H1 (cell line): ENCODE data around the gene JAG2. TPM values are rescaled to one million over a fixed set of nuclear protein-coding genes. Genes with fewer than 3 reads are reported as not detected.

ENCODE experiments used
- CTCF ChIA-PET: fragments of 300-600 bp; sonication (Branson Sonifier 250); formaldehyde crosslinking; loops from one replicate; lab custom pipeline; 2021; ENCODE audit not compliant: partially characterized antibody; lab: Charles Lee
- POLR2A ChIA-PET: fragments of 300-600 bp; sonication (Branson Sonifier 250); formaldehyde crosslinking; loops from one replicate; lab custom pipeline; 2021; ENCODE audit warnings: inconsistent platforms; ENCODE audit not compliant: partially characterized antibody; lab: Charles Lee
- DNase-seq, 2 experiments: peaks; one replicate each; pipeline versions ENCODE4 v3.0.0 to v3.0.0-alpha.2; 2010 to 2022; ENCODE audit warnings: low spot score in 2 of 2, low read depth in 1 of 2, mixed read lengths in 1 of 2
- FAIRE-seq: peaks from 2 replicates; lab custom pipeline; 2011; peaks lifted over from hg19 to GRCh38; lab: Jason Lieb, UNC
- H2AFZ ChIP-seq: 2 replicates; pipeline ENCODE4 v1.8.1; 2012; ENCODE audit warnings: low read length, inconsistent platforms
- H2AK5ac ChIP-seq: 2 replicates; pipeline ENCODE4 v1.6.1; 2013; ENCODE audit warnings: low read depth, low read length
- H2BK120ac ChIP-seq: replicated peaks from 2 replicates; pipeline ENCODE3; 2013; ENCODE audit warnings: low read depth, low read length, inconsistent platforms
- H2BK12ac ChIP-seq: 2 replicates; pipeline ENCODE4 v1.6.1; 2013; ENCODE audit warnings: low read depth, low read length
- H2BK15ac ChIP-seq: 2 replicates; pipeline ENCODE4 v1.6.1; 2013; ENCODE audit warnings: low read length
- H2BK20ac ChIP-seq: 2 replicates; pipeline ENCODE4 v1.6.1; 2013; ENCODE audit warnings: low read length
- H2BK5ac ChIP-seq: 2 replicates; pipeline ENCODE4 v1.6.1; 2013; ENCODE audit warnings: low read depth, low read length
- H3K14ac ChIP-seq: 2 replicates; pipeline ENCODE4 v1.6.1; 2013; ENCODE audit warnings: inconsistent platforms; ENCODE audit not compliant: insufficient read length
- H3K18ac ChIP-seq: 2 replicates; pipeline ENCODE4 v1.6.1; 2013; ENCODE audit warnings: low read length; ENCODE audit errors: extremely low read depth
- H3K23ac ChIP-seq: 2 replicates; pipeline ENCODE4 v1.6.1; 2013; ENCODE audit warnings: inconsistent platforms; ENCODE audit not compliant: insufficient read length
- H3K23me2 ChIP-seq: 2 replicates; pipeline ENCODE4 v1.6.1; 2013; ENCODE audit warnings: low read depth, low read length
- H3K27ac ChIP-seq: 2 replicates; pipeline ENCODE4 v1.6.1; 2011; ENCODE audit warnings: low read depth, low read length, inconsistent platforms
- H3K27me3 ChIP-seq, 4 experiments: replicated peaks in 1 of 4; 1 replicate in 1 of 4; 2 replicates in 3 of 4; pipeline versions ENCODE4 v1.6.1 to v1.8.1; 2011 to 2013; ENCODE audit warnings: low read length in 3 of 4, mild to moderate bottlenecking in 3 of 4, inconsistent platforms in 2 of 4, mixed read lengths in 2 of 4, moderate library complexity in 1 of 4; ENCODE audit not compliant: control insufficient read depth in 3 of 4, insufficient read depth in 3 of 4; ENCODE audit errors: extremely low read depth in 1 of 4
- H3K36me3 ChIP-seq, 4 experiments: 2 replicates each; pipeline versions ENCODE4 v1.6.1 to v1.8.1; 2011 to 2013; ENCODE audit warnings: mild to moderate bottlenecking in 4 of 4, low read length in 3 of 4, moderate library complexity in 2 of 4, control low read depth in 1 of 4, inconsistent platforms in 1 of 4; ENCODE audit not compliant: insufficient read depth in 4 of 4, control insufficient read depth in 2 of 4
- H3K4ac ChIP-seq: replicated peaks from 2 replicates; pipeline ENCODE3; 2013; ENCODE audit warnings: low read length, low read depth, mixed read lengths, inconsistent platforms; ENCODE audit not compliant: insufficient read length
- H3K4me1 ChIP-seq, 4 experiments: replicated peaks in 1 of 4; 1 replicate in 1 of 4; 2 replicates in 3 of 4; pipeline versions ENCODE4 v1.6.1 to v1.8.1; 2011 to 2013; ENCODE audit warnings: low read length in 3 of 4, inconsistent platforms in 2 of 4, mixed read lengths in 1 of 4; ENCODE audit not compliant: insufficient read depth in 4 of 4, control insufficient read depth in 3 of 4
- H3K4me2 ChIP-seq, 2 experiments: 2 replicates each; pipeline versions ENCODE4 v1.6.1 to v1.8.1; 2011 to 2013; ENCODE audit warnings: low read depth in 2 of 2, low read length in 2 of 2, control low read depth in 1 of 2, inconsistent platforms in 1 of 2, mild to moderate bottlenecking in 1 of 2; ENCODE audit not compliant: insufficient read depth in 1 of 2
- H3K4me3 ChIP-seq, 4 experiments: fragments of 200-600, 300-600 bp in 1 of 4; sonication (generic), shearing (Covaris generic), sonication (Bioruptor Twin) in 1 of 4; 2 replicates each; pipeline versions ENCODE4 v1.5.1 to v1.8.1; 2011 to 2016; ENCODE audit warnings: low read length in 4 of 4, low read depth in 3 of 4, control low read depth in 2 of 4, inconsistent platforms in 2 of 4, mild to moderate bottlenecking in 2 of 4, mixed read lengths in 1 of 4, moderate library complexity in 1 of 4; ENCODE audit not compliant: insufficient read depth in 2 of 4; ENCODE audit errors: extremely low read depth in 1 of 4
- H3K56ac ChIP-seq: replicated peaks from 2 replicates; pipeline ENCODE3; 2013; ENCODE audit warnings: low read depth, mild to moderate bottlenecking, mixed read lengths, low read length, inconsistent platforms; ENCODE audit not compliant: insufficient read length
- H3K79me1 ChIP-seq: 2 replicates; pipeline ENCODE4 v1.6.1; 2013; ENCODE audit warnings: low read depth, low read length, control low read depth
- H3K79me2 ChIP-seq, 2 experiments: 2 replicates each; pipeline versions ENCODE4 v1.6.1 to v1.8.1; 2012 to 2013; ENCODE audit warnings: low read length in 2 of 2, mild to moderate bottlenecking in 2 of 2, inconsistent platforms in 1 of 2; ENCODE audit not compliant: insufficient read depth in 2 of 2, control insufficient read depth in 1 of 2
- H3K9ac ChIP-seq, 4 experiments: replicated peaks in 1 of 4; 1 replicate in 1 of 4; 2 replicates in 3 of 4; pipeline versions ENCODE4 v1.6.1 to v1.8.1; 2011 to 2013; ENCODE audit warnings: low read depth in 3 of 4, low read length in 3 of 4, control low read depth in 2 of 4, mild to moderate bottlenecking in 2 of 4, moderate library complexity in 2 of 4, inconsistent platforms in 1 of 4; ENCODE audit errors: extremely low read depth in 1 of 4
- H3K9me3 ChIP-seq, 2 experiments: 2 replicates each; pipeline versions ENCODE4 v1.6.1 to v1.8.1; 2012 to 2013; ENCODE audit warnings: mild to moderate bottlenecking in 2 of 2, moderate library complexity in 2 of 2, control low read depth in 1 of 2, inconsistent platforms in 1 of 2, low read depth in 1 of 2, low read length in 1 of 2, mixed read lengths in 1 of 2; ENCODE audit not compliant: insufficient read depth in 2 of 2
- H4K20me1 ChIP-seq, 2 experiments: replicated peaks in 1 of 2; 2 replicates each; pipeline versions ENCODE3 to v1.8.1; 2011 to 2013; ENCODE audit warnings: inconsistent platforms in 2 of 2, low read length in 2 of 2, mild to moderate bottlenecking in 1 of 2; ENCODE audit not compliant: insufficient read depth in 2 of 2, control insufficient read depth in 1 of 2
- H4K5ac ChIP-seq: 2 replicates; pipeline ENCODE4 v1.6.1; 2013; ENCODE audit warnings: low read length, low read depth, mixed read lengths, inconsistent platforms; ENCODE audit not compliant: insufficient read length
- H4K8ac ChIP-seq: 2 replicates; pipeline ENCODE4 v1.8.0; 2013; ENCODE audit warnings: mild to moderate bottlenecking, moderate library complexity, low read length, inconsistent platforms; ENCODE audit not compliant: insufficient read depth; ENCODE audit errors: extremely low read depth
- H4K91ac ChIP-seq: replicated peaks from 2 replicates; pipeline ENCODE3; 2013; ENCODE audit warnings: low read length, mixed read lengths, inconsistent platforms; ENCODE audit not compliant: insufficient read length
- ASH2L ChIP-seq: fragments of 200-600, 300-600 bp; sonication (generic); IDR thresholded peaks from one replicate; pipeline ENCODE4 v1.7.1; 2017; ENCODE audit warnings: low read length
- CREB1 ChIP-seq: IDR thresholded peaks from 2 replicates; pipeline ENCODE4 v1.6.1; 2012; ENCODE audit warnings: inconsistent platforms
- JUND ChIP-seq: IDR thresholded peaks from 2 replicates; pipeline ENCODE4 v1.6.1; 2011; ENCODE audit warnings: mild to moderate bottlenecking, improper control_type of control experiment, low read length
- RBBP5 ChIP-seq: IDR thresholded peaks from 2 replicates; pipeline ENCODE4 v1.7.1; 2012; ENCODE audit warnings: low read depth, mild to moderate bottlenecking, inconsistent platforms, low read length, moderate library complexity, borderline replicate concordance
- SIRT6 ChIP-seq: IDR thresholded peaks from one replicate; pipeline ENCODE4 v1.7.1; 2012; ENCODE audit warnings: low read length, inconsistent platforms
- WGBS, 2 experiments: shearing (Covaris generic) in 1 of 2; methylation state at CpG; one replicate each; pipeline versions ENCODE4 v1.1.6 to v1.1.7; 2013 to 2015; ENCODE audit warnings: low lambda C conversion rate in 2 of 2, mixed read lengths in 2 of 2, inconsistent platforms in 1 of 2, low coverage in 1 of 2, missing lambda C conversion rate in 1 of 2; ENCODE audit not compliant: insufficient replicate concordance in 2 of 2, insufficient coverage in 1 of 2, insufficient read length in 1 of 2; ENCODE audit errors: extremely low coverage in 1 of 2, missing lambda C conversion rate in 1 of 2; 5-methylcytosine and 5-hydroxymethylcytosine counted together
- polyA plus RNA-seq, 7 experiments: library from polyadenylated mRNA; depleted of rRNA in 3 of 7; stranded (reverse) in 5 of 7; unstranded in 2 of 7; fragments of >200 nt in 5 of 7; fragments of 200-250 nt in 2 of 7; gene quantifications; 1 replicate in 5 of 7; 2 replicates in 1 of 7; 4 replicates in 1 of 7; pipeline versions ENCODE4 v1.2.1 to v1.2.3, GENCODE V29; 2011 to 2013; ENCODE audit warnings: missing spikeins in 2 of 7, mixed read lengths in 2 of 7
- total RNA-seq: library from RNA; stranded (reverse); fragmentation: NEBNext Ultra II Directional; extraction: Animal tissue kit (Norgen Biotek cat#: 25700); gene quantifications from 2 replicates; pipeline ENCODE4 v1.2.1, GENCODE V29; 2021

Gene JAG2
- total and polyA plus RNA-seq, 2 of the 8 experiments (the other 6 are each of a cell fraction or from before 2014, with no cell fraction given), result 2.8 to 6.2 TPM

DNA sequence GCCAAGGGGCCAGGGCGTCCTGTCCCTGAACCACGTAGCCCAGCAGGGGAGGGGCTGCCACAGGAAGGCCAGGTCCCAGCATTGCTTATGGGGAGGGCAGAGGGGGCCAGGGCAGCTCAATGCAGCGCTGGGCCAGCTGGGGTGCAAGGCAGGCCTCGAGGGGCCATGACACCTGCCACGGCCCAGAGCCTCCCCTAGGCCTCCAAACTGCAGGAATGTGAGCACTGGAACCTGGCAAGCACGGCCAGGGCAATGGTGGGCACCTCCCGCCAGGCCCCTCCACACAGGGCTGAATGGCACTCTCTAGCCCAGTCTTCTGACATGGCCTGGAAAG is 70.8 kb downstream of the JAG2 start:
- no peak overlapping the region for H3K18ac ChIP-seq
- H3K56ac ChIP-seq, result no peak overlapping the region
- H4K20me1 ChIP-seq, result peaks cover 0 to 4% of the 10 kb centered on the region in 2 experiments
- no peak overlapping the region for H3K4me2 ChIP-seq
- H3K9ac ChIP-seq, result no peak overlapping the region
- no peak overlapping the region for H3K4ac ChIP-seq
- no peaks in the 10 kb centered on the region for H3K36me3 ChIP-seq
- H3K14ac ChIP-seq, result no peak overlapping the region
- POLR2A ChIA-PET, result interaction anchor here (1.1 kb wide), 1 partner anchor 29 kb away, joined by 3 read pairs; no protein-coding TSS in a partner anchor
- peaks cover 0 to 10% (median 8%) of the 10 kb centered on the region in 4 experiments; a peak in 6 of 7 replicates for H3K4me1 ChIP-seq
- no peak overlapping the region for H4K91ac ChIP-seq
- CTCF ChIA-PET, result interaction anchor here (0.8 to 1.3 kb wide), 3 partner anchors 10 to 47 kb away, joined by 3 to 4 read pairs (median 3); no protein-coding TSS in a partner anchor
- H2AFZ ChIP-seq, result no peak overlapping the region
- H3K27ac ChIP-seq, result no peak overlapping the region
- no peak overlapping the region for H2BK120ac ChIP-seq
- no peak overlapping the region for H2BK12ac ChIP-seq
- 75% methylated on average over 7 of the region's 7 CpGs; no CpG with 5 or more reads in 1 of the 2 experiments for WGBS, 2 experiments
- no peak for TF ChIP-seq CREB1
- TF ChIP-seq RBBP5, result no peak
- TF ChIP-seq JUND, result no peak
- no peak for TF ChIP-seq ASH2L
- TF ChIP-seq SIRT6, result no peak
- H3K79me2 ChIP-seq, result no peaks in the 10 kb centered on the region
- H2AK5ac ChIP-seq, result no peak overlapping the region
- H3K4me3 ChIP-seq, result no peak overlapping the region
- peaks cover 0 to 25% (median 14%) of the 10 kb centered on the region in 4 experiments; a peak in 6 of 7 replicates for H3K27me3 ChIP-seq
- no peak overlapping the region for H2BK5ac ChIP-seq
- peaks cover 2% of the 10 kb centered on the region; the same call in 1 of the 2 replicates for H3K23me2 ChIP-seq
- no peaks in the 10 kb centered on the region for H3K79me1 ChIP-seq
- no peak overlapping the region for H4K8ac ChIP-seq
- no peak overlapping the region for H2BK15ac ChIP-seq
- H3K23ac ChIP-seq, result no peak overlapping the region
- H2BK20ac ChIP-seq, result no peak overlapping the region
- FAIRE-seq (no peak), DNase-seq (no peak)
- no peak overlapping the region for H4K5ac ChIP-seq
- H3K9me3 ChIP-seq, result peaks cover 11 to 22% of the 10 kb centered on the region in 2 experiments
